Prostate gland (tissue), 2 donors: ENCODE results near the gene PAK1. TPM values are rescaled to one million over a fixed set of nuclear protein-coding genes. Genes with fewer than 3 reads are reported as not detected.
A peak's percentile ranks its signal among the peaks of the same experiment; 100 is the strongest.

ENCODE experiments used
- DNase-seq: peaks from one replicate; pipeline ENCODE4 v3.0.0-alpha.2; 2019; ENCODE audit warnings: low spot score
- H3K27ac ChIP-seq, 2 donors: fragments of 200-600 bp; sonication (generic); 2 replicates each; pipeline ENCODE4 v1.5.1; 2017 to 2019
- H3K27me3 ChIP-seq: fragments of 200-600 bp; sonication (generic); replicated peaks from 2 replicates; pipeline ENCODE4 v1.5.1; 2019; ENCODE audit not compliant: insufficient read depth
- H3K36me3 ChIP-seq, 2 donors: fragments of 200-600 bp; sonication (generic); 1 replicate in 1 of 2; 2 replicates in 1 of 2; pipeline versions ENCODE4 v1.5.1 to v1.8.1; 2017 to 2019
- H3K4me1 ChIP-seq: fragments of 200-600 bp; sonication (generic); replicated peaks from 2 replicates; pipeline ENCODE4 v1.5.1; 2019
- H3K4me3 ChIP-seq, 2 donors: fragments of 200-600 bp; sonication (generic); 2 replicates each; pipeline ENCODE4 v1.5.1; 2017 to 2019
- H3K9me3 ChIP-seq: fragments of 200-600 bp; sonication (generic); 2 replicates; pipeline ENCODE4 v1.5.1; 2017
- CTCF ChIP-seq, 4 experiments: fragments of 200-600 bp in 2 of 4; fragments of 450-650 bp in 2 of 4; sonication (generic) in 2 of 4; IDR thresholded peaks; 1 replicate in 3 of 4; 2 replicates in 1 of 4; pipeline ENCODE4 v1.5.1; 2016 to 2019; ENCODE audit warnings: antibody characterized with exemption in 4 of 4, mild to moderate bottlenecking in 2 of 4, moderate library complexity in 2 of 4
- POLR2A ChIP-seq: fragments of 450-650 bp; IDR thresholded peaks from one replicate; pipeline ENCODE4 v1.6.1; 2016; ENCODE audit warnings: antibody characterized with exemption, mild to moderate bottlenecking
- POLR2AphosphoS5 ChIP-seq: sonication (generic); formaldehyde crosslinking; IDR thresholded peaks from one replicate; pipeline ENCODE4 v1.6.1; 2017; ENCODE audit warnings: antibody characterized with exemption
- WGBS: methylation state at CpG from one replicate; pipeline ENCODE4 v1.1.5; 2018; 5-methylcytosine and 5-hydroxymethylcytosine counted together
- intact Hi-C: fragments of 100-400 bp; cut with DNase I; formaldehyde crosslinking; loops from one replicate; pipeline ENCODE4 v1.14.2; 2022
- total RNA-seq, 2 donors: library from RNA; depleted of rRNA; stranded (reverse); fragments of >200 nt; gene quantifications; one replicate each; pipeline ENCODE4 v1.1.0, GENCODE V29; 2016

PAK1 gene
- total RNA-seq, 2 donors from 2014 or later, result 39.6 to 61.7 TPM

GRCh38 chr11:77510095-77510494, 36.2 kb upstream of the PAK1 start:
- H3K9me3 ChIP-seq, result no peaks in the 10 kb centered on the region
- no peak for TF ChIP-seq POLR2A
- TF ChIP-seq CTCF (IDR thresholded peaks at IDR 0.05), result no peak
- TF ChIP-seq POLR2AphosphoS5, result peak; percentile 71
- no peaks in the 10 kb centered on the region for H3K27me3 ChIP-seq
- intact Hi-C loops, result no loop called here
- no peaks in the 10 kb centered on the region for H3K36me3 ChIP-seq
- H3K4me3 ChIP-seq, result no peak overlapping the region
- WGBS, result 49% methylated on average over 3 of the region's 3 CpGs
- H3K4me1 ChIP-seq, result no peaks in the 10 kb centered on the region
- peak; percentile 8 for DNase-seq
- no peak overlapping the region for H3K27ac ChIP-seq

DNA sequence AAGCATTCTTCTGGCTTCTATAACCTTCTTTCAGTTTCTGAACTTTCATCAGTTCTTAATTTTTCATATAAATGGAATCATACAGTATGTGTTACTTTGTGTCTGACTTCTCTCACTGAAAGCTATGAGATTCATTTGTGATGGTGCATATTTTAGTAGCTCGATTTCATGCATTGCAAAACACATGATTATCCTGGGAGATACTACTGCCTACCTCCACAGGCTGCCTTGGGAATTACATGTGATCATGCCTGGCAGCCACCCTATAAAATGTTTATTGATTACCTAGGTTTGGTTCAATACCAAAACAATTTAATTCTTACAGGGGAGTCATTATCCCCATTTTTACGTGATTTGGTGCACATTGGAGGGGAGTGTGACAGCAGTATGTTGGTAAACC, 34.1 kb upstream of the PAK1 start:
- Histone ChIP-seq H3K4me1 (no peaks in the 10 kb centered on the region), H3K36me3 (no peaks in the 10 kb centered on the region), H3K9me3 (no peaks in the 10 kb centered on the region), H3K4me3 (no peak overlapping the region), H3K27ac (no peak overlapping the region), H3K27me3 (no peaks in the 10 kb centered on the region)
- intact Hi-C loops, result no loop called here
- no peak for TF ChIP-seq POLR2A
- 62% methylated on average over 2 of the region's 2 CpGs for WGBS
- DNase-seq, result no peak

DNA sequence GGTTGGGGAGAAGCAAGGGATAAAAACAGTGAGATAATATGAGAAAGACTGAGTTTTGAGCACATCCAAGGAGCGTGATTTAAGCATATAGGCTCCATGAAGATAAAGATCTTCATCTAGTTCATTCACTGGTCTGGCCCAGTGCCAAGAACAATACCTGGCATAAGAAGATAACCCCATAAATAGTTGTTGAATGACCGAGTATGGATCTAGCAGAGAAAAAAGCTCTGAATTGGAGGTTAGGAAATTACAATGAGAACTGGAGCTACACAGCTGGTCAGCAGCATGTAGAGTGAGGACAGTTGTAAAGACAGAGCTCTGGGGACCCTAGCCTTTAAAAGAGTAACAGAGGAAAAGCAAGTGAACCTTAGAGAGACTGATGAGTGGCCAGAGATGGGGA, 33.0 kb upstream of the PAK1 start:
- H3K27ac ChIP-seq, result no peak overlapping the region
- intact Hi-C loops, result no loop called here
- 37% methylated on average over 2 of the region's 2 CpGs for WGBS
- no peaks in the 10 kb centered on the region for H3K9me3 ChIP-seq
- H3K36me3 ChIP-seq, result no peaks in the 10 kb centered on the region
- TF ChIP-seq POLR2AphosphoS5 (peak; percentile 44), CTCF (IDR thresholded peaks at IDR 0.05) (no peak), POLR2A (no peak)
- peak; percentile 71 for DNase-seq
- H3K4me3 ChIP-seq, result no peak overlapping the region
- no peaks in the 10 kb centered on the region for H3K27me3 ChIP-seq
- no peaks in the 10 kb centered on the region for H3K4me1 ChIP-seq

DNA sequence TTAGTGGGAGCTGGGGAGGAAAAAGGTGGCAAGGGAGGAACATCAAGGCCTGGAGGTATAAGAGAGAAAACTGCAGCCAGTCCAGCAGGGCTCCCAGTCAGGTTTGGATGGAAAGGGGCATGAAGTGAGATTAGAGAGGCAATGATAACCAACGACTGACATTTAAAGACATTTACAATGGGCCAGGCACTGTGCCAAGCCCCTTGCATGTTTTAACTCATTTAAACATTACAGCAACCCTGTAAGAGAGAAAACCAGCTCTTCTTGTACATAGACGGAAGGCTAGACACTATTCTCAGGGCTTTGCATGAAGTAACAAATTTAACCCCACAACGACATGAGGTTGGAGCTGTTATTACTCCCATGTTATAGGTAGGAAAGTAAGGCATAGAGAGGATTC, 32.1 kb upstream of the PAK1 start:
- no peaks in the 10 kb centered on the region for H3K36me3 ChIP-seq
- 24% methylated on average over 3 of the region's 3 CpGs for WGBS
- no peak overlapping the region for H3K4me3 ChIP-seq
- peak; percentile 53 for DNase-seq
- H3K27ac ChIP-seq, result no peak overlapping the region
- no peaks in the 10 kb centered on the region for H3K27me3 ChIP-seq
- H3K9me3 ChIP-seq, result no peaks in the 10 kb centered on the region
- no peaks in the 10 kb centered on the region for H3K4me1 ChIP-seq
- intact Hi-C loops, result no loop called here
- TF ChIP-seq POLR2A (no peak), POLR2AphosphoS5 (peak; percentile 19)

DNA sequence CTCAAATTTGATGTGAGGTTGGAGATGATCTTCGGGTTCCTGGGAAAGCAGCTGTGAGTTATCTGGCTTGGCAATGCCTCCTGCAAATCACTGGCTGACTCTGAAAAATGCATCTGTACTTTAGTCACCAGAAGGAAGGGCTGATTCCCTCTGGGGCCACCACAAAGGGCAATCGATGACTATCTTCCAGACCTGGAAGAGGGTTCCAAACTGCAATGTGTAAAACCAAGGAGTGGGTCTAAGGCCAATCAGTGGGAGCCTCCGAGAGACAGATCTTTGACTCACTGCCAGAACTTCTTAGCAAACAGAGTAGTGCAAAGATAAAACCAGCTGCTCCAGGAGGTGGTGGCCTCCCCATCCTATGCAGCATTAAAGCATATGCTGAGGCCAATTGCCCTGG, 29.1 kb upstream of the PAK1 start:
- no peaks in the 10 kb centered on the region for H3K9me3 ChIP-seq
- TF ChIP-seq CTCF (IDR thresholded peaks at IDR 0.05) (no peak), POLR2AphosphoS5 (no peak), POLR2A (no peak)
- no peaks in the 10 kb centered on the region for H3K27me3 ChIP-seq
- intact Hi-C loops, result no loop called here
- 15% methylated on average over 3 of the region's 3 CpGs for WGBS
- H3K4me1 ChIP-seq, result no peaks in the 10 kb centered on the region
- H3K4me3 ChIP-seq, result no peak overlapping the region
- no peak for DNase-seq
- H3K27ac ChIP-seq, result no peak overlapping the region
- H3K36me3 ChIP-seq, result no peaks in the 10 kb centered on the region

GRCh38 chr11:77502346-77502905, 28.5 kb upstream of the PAK1 start:
- intact Hi-C loops, result no loop called here
- no peaks in the 10 kb centered on the region for H3K27me3 ChIP-seq
- TF ChIP-seq POLR2AphosphoS5, result no peak

More at GRCh38 chr11:77502346-77502905, 28.5 kb upstream of the PAK1 start:
- WGBS, result 52% methylated on average over 4 of the region's 4 CpGs
- no peaks in the 10 kb centered on the region for H3K4me1 ChIP-seq
- H3K27ac ChIP-seq, result no peak overlapping the region
- no peaks in the 10 kb centered on the region for H3K9me3 ChIP-seq
- DNase-seq, result no peak
- H3K4me3 ChIP-seq, result no peak overlapping the region
- H3K36me3 ChIP-seq, result no peaks in the 10 kb centered on the region
